SJSA1 (cell line): ENCODE data around the gene C1QL4. TPM values are rescaled to one million over a fixed set of nuclear protein-coding genes. Genes with fewer than 3 reads are reported as not detected.
"Not testable (repeated sequence)": the region's sequence is repeated elsewhere in the genome, so short reads cannot be mapped to it uniquely, and the experiment has no call there.

Experiments
- DNase-seq, 2 experiments: peaks; one replicate each; pipeline ENCODE4 v3.0.0-alpha.2; 2015 to 2020; ENCODE audit warnings: low spot score in 2 of 2, low read depth in 1 of 2
- H3K27ac ChIP-seq: fragments of 250-450 bp; sonication (Bioruptor Pico); 2 replicates; pipeline ENCODE4 v1.5.1; 2020; ENCODE audit warnings: mild to moderate bottlenecking, moderate library complexity
- H3K27me3 ChIP-seq: fragments of 250-450 bp; sonication (Bioruptor Pico); replicated peaks from 2 replicates; pipeline ENCODE4 v1.5.1; 2020; ENCODE audit warnings: mild to moderate bottlenecking, moderate library complexity
- H3K36me3 ChIP-seq: fragments of 250-450 bp; sonication (Bioruptor Pico); 2 replicates; pipeline ENCODE4 v1.5.1; 2020; ENCODE audit warnings: mild to moderate bottlenecking
- H3K4me1 ChIP-seq: fragments of 250-450 bp; sonication (Bioruptor Pico); replicated peaks from 2 replicates; pipeline ENCODE4 v1.6.1; 2021; ENCODE audit warnings: mild to moderate bottlenecking
- H3K4me3 ChIP-seq: fragments of 250-450 bp; sonication (Bioruptor Pico); 2 replicates; pipeline ENCODE4 v1.5.1; 2020; ENCODE audit warnings: mild to moderate bottlenecking
- H3K9me3 ChIP-seq: fragments of 250-450 bp; sonication (Bioruptor Pico); replicated peaks from 2 replicates; pipeline ENCODE4 v1.5.1; 2020; ENCODE audit warnings: mild to moderate bottlenecking
- total RNA-seq: library from RNA; depleted of rRNA; stranded (reverse); fragments of >200 nt; shearing (Covaris generic); gene quantifications from 2 replicates; pipeline ENCODE4 v1.2.3, GENCODE V29; 2014

The C1QL4 gene
- total RNA-seq, 1 experiment from 2014 or later: 1.9 TPM

GRCh38 chr12:49322367-49322707 is 14.7 kb downstream of the C1QL4 start:
- DNase-seq: no peak
- peak overlapping the region; percentile 79 for H3K27ac ChIP-seq
- no peaks in the 10 kb centered on the region for H3K27me3 ChIP-seq
- no peaks in the 10 kb centered on the region for H3K9me3 ChIP-seq
- H3K4me1 ChIP-seq: peaks cover 8% of the 10 kb centered on the region
- H3K4me3 ChIP-seq: peak overlapping the region; percentile 60
- peaks cover 36% of the 10 kb centered on the region for H3K36me3 ChIP-seq

DNA sequence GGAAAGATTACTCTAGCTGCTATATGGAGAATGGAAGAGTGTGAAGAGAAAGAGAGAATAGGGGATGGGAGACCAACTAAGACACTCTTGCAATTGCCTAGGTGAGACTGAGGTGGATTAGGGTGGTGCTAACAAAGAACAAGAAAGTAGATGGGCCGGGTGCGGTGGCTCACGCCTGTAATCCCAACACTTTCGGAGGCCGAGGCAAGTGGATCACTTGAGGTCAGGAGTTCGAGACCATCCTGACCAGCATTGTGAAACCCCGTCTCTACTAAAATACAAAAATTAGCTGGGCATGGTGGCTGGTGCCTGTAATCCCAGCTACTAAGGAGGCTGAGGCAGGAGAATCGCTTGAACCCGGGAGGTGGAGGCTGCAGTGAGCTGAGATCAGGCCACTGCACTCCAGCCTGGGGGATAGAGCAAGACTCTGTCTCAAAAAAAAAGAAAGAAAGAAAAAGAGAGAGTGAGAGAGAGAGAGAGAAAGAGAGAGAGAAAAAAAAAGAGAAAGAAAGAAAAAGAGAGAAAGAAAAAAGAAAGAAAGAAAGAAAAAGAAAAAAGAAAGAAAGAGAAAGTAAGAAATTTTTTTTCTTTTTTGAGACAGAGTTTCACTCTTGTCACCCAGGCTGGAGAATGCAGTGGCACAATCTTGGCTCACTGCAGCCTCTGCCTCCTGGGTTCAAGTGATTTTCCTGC is 16.4 kb downstream of the C1QL4 start:
- not testable (repeated sequence) for H3K27me3 ChIP-seq, H3K4me1 ChIP-seq, H3K4me3 ChIP-seq, H3K9me3 ChIP-seq, DNase-seq, H3K27ac ChIP-seq
- peaks cover 18% of the 10 kb centered on the region for H3K36me3 ChIP-seq

DNA sequence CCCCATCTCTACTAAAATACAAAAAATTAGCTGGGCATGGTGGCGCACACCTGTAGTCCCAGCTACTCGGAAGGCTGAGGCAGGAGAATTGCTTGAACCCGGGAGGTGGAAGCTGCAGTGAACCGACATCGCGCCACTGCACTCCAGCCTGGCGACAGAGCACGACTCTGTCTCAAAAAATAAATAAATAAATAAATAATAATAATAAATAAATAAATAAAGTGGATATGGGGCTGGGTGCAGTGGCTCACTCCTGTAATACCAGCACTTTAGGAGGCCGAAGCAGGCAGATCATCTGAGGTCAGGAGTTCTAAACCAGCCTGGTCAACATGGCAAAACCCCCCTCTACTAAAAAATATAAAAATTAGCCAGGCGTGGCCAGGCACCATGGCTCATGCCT is 19.9 kb downstream of the C1QL4 start:
- not testable (repeated sequence) for H3K9me3 ChIP-seq, H3K4me1 ChIP-seq, H3K36me3 ChIP-seq, H3K27me3 ChIP-seq, DNase-seq, H3K4me3 ChIP-seq, H3K27ac ChIP-seq

- H3K4me1 ChIP-seq: no peaks in the 10 kb centered on the region
- no peak for DNase-seq
- no peak overlapping the region for H3K27ac ChIP-seq
Measured at GRCh38 chr12:49314811-49315210, 22.2 kb downstream of the C1QL4 start.

GRCh38 chr12:49310451-49311000 is 26.5 kb downstream of the C1QL4 start:
- not testable (repeated sequence) for H3K27ac ChIP-seq, H3K4me1 ChIP-seq, H3K4me3 ChIP-seq, DNase-seq, H3K27me3 ChIP-seq, H3K36me3 ChIP-seq, H3K9me3 ChIP-seq

More at GRCh38 chr12:49314811-49315210, 22.2 kb downstream of the C1QL4 start:
- Histone ChIP-seq H3K27me3 (no peaks in the 10 kb centered on the region), H3K4me3 (no peak overlapping the region), H3K9me3 (no peaks in the 10 kb centered on the region), H3K36me3 (no peaks in the 10 kb centered on the region)

GRCh38 chr12:49309386-49309785 is 27.6 kb downstream of the C1QL4 start:
- Histone ChIP-seq H3K27me3 (no peaks in the 10 kb centered on the region), H3K9me3 (no peaks in the 10 kb centered on the region), H3K27ac (no peak overlapping the region), H3K36me3 (no peaks in the 10 kb centered on the region), H3K4me1 (no peaks in the 10 kb centered on the region), H3K4me3 (no peak overlapping the region)
- DNase-seq: no peak

- no peaks in the 10 kb centered on the region for H3K4me1 ChIP-seq
- H3K4me3 ChIP-seq: no peak overlapping the region
- no peaks in the 10 kb centered on the region for H3K9me3 ChIP-seq
- no peaks in the 10 kb centered on the region for H3K36me3 ChIP-seq
- H3K27me3 ChIP-seq: no peaks in the 10 kb centered on the region
- H3K27ac ChIP-seq: no peak overlapping the region
- no peak for DNase-seq
Measured at GRCh38 chr12:49305762-49306510, 31.1 kb downstream of the C1QL4 start.

GRCh38 chr12:49304161-49304560 is 32.8 kb downstream of the C1QL4 start:
- Histone ChIP-seq H3K27ac (no peak overlapping the region), H3K4me1 (no peaks in the 10 kb centered on the region), H3K9me3 (no peaks in the 10 kb centered on the region)

GRCh38 chr12:49301760-49302159 is 35.2 kb downstream of the C1QL4 start:
- H3K9me3 ChIP-seq: no peaks in the 10 kb centered on the region
- H3K4me3 ChIP-seq: no peak overlapping the region
- H3K4me1 ChIP-seq: peaks cover 6% of the 10 kb centered on the region
- no peak overlapping the region for H3K27ac ChIP-seq
- H3K27me3 ChIP-seq: no peaks in the 10 kb centered on the region
- no peaks in the 10 kb centered on the region for H3K36me3 ChIP-seq
- DNase-seq: no peak

More at GRCh38 chr12:49304161-49304560, 32.8 kb downstream of the C1QL4 start:
- H3K27me3 ChIP-seq: no peaks in the 10 kb centered on the region
- no peak overlapping the region for H3K4me3 ChIP-seq
- no peaks in the 10 kb centered on the region for H3K36me3 ChIP-seq
- DNase-seq: no peak

DNA sequence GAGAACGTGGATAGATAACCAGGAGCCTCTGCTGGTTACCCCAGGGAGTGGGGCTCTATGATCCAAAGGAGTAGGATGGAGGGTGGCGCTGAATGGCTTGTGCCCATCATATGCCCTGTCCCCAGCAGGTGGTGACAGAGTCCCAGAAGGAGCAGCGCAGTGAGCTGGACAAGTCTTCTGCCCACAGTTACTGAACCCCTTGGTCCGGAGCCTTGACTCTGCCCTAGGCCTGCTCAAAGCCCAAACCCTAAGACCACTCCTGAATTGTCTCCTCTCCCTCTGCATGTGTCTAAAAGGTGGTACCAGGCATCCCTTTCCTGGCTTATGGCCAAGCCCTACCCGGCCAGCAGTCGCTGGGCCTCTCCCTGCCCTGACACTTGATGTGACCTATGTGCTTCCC is 38.8 kb downstream of the C1QL4 start:
- Histone ChIP-seq H3K9me3 (no peaks in the 10 kb centered on the region), H3K36me3 (no peaks in the 10 kb centered on the region), H3K4me3 (no peak overlapping the region), H3K4me1 (peaks cover 8% of the 10 kb centered on the region), H3K27me3 (no peaks in the 10 kb centered on the region), H3K27ac (no peak overlapping the region)
- DNase-seq: no peak

DNA sequence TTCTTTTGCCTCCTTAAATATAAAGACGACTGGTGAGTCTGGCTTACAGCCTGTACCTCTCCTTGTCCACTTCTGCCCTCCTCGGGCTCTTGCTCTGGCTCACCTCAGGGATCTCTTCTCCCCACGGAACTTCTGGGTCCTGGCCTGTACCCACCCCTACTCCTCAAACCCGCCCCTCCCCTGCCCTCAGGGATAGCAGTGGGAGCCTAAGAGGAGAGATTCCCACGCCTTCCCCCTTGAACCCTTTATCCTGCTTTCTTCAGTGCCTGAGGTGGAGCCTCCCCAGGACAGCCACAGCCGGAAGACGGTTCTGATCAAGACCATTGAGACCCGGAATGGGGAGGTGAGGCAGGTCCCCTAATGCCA is 39.3 kb downstream of the C1QL4 start:
- Histone ChIP-seq H3K27ac (no peak overlapping the region), H3K27me3 (no peaks in the 10 kb centered on the region), H3K36me3 (no peaks in the 10 kb centered on the region), H3K9me3 (no peaks in the 10 kb centered on the region), H3K4me1 (peaks cover 8% of the 10 kb centered on the region), H3K4me3 (no peak overlapping the region)
- DNase-seq: no peak

DNA sequence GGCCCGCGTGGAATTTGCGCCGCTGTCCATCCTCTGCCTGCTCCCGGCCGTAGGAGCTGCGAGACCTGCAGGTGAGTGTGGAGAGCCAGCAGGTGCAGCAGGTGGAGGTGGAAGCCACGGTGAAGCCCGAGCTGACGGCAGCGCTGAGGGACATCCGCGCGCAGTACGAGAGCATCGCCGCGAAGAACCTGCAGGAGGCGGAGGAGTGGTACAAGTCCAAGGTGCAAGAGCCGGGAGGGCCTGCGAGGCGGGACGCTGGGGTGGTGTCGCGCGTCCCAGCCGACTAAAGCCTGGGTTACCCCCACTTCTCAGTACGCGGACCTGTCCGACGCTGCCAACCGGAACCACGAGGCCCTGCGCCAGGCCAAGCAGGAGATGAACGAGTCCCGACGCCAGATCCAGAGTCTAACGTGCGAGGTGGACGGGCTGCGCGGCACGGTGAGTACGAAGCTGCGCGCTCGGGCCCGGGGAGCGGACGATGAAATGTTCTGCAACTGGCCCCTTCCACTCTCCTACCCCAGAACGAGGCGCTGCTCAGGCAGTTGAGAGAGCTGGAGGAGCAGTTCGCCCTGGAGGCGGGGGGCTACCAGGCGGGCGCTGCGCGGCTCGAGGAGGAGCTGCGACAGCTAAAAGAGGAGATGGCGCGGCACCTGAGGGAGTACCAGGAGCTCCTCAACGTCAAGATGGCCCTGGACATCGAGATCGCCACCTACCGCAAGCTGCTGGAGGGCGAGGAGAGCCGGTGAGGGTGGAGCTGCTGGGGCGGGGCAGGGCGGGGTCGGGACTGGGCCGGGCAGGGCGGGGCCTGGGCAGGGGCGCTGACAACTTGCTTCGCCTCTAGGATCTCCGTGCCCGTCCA is 39.9 kb downstream of the C1QL4 start:
- Histone ChIP-seq H3K27ac (no peak overlapping the region), H3K27me3 (no peaks in the 10 kb centered on the region), H3K36me3 (no peaks in the 10 kb centered on the region), H3K4me1 (peaks cover 8% of the 10 kb centered on the region), H3K9me3 (no peaks in the 10 kb centered on the region), H3K4me3 (peak overlapping the region; percentile 22)
- peak; percentile 16 to 57 for DNase-seq

DNA sequence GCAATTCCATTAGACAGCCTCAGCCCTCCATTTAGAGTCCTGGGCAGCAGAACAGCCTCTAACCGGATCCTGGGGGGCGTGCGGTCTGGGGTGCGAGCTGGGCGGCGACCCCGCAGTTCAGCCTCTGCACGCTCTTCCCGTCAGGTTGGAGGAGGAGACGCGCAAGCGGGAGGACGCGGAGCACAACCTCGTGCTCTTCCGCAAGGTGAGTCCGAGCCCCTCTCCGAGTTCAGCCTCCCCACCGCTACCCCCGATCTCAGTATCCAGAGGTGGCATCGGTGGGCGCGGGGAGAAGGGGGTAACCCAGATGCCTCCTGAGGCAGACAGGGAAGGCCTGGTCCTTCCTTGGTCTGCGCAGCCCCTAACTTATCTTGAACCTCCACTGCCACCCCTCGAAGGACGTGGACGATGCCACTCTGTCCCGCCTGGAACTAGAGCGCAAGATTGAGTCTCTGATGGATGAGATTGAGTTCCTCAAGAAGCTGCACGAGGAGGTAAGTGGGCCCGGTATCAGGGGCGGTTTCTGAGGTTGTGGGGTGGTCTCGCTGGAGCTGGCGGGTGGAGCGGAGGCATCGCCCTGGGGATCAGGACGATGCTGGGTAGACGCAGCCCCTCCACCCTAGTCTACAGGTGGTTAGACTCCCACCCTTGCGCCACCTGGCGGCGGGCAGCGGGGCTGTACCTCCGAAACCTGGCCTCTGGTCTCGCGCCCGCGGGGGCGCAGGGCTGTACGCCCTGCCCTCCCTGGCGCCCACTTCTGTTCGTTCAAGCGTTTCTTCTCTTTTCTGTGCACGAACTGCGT is 40.8 kb downstream of the C1QL4 start:
- Histone ChIP-seq H3K4me3 (no peak overlapping the region), H3K4me1 (peaks cover 8% of the 10 kb centered on the region), H3K27me3 (no peaks in the 10 kb centered on the region), H3K27ac (no peak overlapping the region), H3K36me3 (no peaks in the 10 kb centered on the region), H3K9me3 (no peaks in the 10 kb centered on the region)
- DNase-seq: no peak
